Body of pancreas (tissue), 4 donors: ENCODE data around the gene PINK1.

Source experiments
- POLR2A ChIP-seq, 3 donors: fragments of 450-650 bp; IDR thresholded peaks; one replicate each; pipeline ENCODE4 v1.6.1; 2016; ENCODE audit warnings: antibody characterized with exemption in 3 of 3, mild to moderate bottlenecking in 2 of 3
- TF ChIP-seq, protein P1 (sequence below), 7 experiments: fragments of 450-650 bp in 4 of 7; fragments of 200-600 bp in 3 of 7; sonication (generic) in 3 of 7; IDR thresholded peaks; one replicate each; pipeline ENCODE4 v1.5.1; 2016 to 2019; ENCODE audit warnings: antibody characterized with exemption in 7 of 7

DNA sequence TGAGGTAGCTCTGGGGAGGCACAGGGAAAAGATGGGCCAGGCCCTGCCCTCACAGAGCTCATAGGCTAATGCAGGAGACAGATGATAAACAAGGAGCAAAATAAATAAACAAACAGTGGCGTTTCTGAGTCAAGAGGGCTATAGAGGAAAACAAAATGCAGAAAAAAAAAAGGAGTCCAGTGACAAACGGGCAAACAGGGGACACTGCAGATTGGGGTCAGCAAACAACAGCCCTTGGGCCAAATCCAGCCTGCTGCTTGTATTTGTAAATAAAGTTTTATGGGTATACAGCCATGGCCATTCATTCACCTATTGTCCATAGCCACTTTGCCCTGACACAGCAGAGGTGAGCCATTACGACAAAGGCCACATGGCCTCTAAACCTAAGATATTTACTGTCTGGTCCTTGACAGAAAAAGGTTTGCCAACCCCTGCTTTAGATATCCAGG, 19.1 kb upstream of the PINK1 start:
- TF ChIP-seq, protein P1, sequence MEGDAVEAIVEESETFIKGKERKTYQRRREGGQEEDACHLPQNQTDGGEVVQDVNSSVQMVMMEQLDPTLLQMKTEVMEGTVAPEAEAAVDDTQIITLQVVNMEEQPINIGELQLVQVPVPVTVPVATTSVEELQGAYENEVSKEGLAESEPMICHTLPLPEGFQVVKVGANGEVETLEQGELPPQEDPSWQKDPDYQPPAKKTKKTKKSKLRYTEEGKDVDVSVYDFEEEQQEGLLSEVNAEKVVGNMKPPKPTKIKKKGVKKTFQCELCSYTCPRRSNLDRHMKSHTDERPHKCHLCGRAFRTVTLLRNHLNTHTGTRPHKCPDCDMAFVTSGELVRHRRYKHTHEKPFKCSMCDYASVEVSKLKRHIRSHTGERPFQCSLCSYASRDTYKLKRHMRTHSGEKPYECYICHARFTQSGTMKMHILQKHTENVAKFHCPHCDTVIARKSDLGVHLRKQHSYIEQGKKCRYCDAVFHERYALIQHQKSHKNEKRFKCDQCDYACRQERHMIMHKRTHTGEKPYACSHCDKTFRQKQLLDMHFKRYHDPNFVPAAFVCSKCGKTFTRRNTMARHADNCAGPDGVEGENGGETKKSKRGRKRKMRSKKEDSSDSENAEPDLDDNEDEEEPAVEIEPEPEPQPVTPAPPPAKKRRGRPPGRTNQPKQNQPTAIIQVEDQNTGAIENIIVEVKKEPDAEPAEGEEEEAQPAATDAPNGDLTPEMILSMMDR (IDR thresholded peaks at IDR 0.05) = no peak
- TF ChIP-seq POLR2A (IDR thresholded peaks at IDR 0.05) = no peak
